NCI-H1436 (cell line): ENCODE results near the gene CTNNA1.
"Not testable (repeated sequence)": the region's sequence is repeated elsewhere in the genome, so short reads cannot be mapped to it uniquely, and the experiment has no call there.

ENCODE experiments used
- DNase-seq: peaks from one replicate; lab custom pipeline; 2025; lab: John Stamatoyannopoulos, UW

Gene CTNNA1

GRCh38 chr5:138898299-138898698, 145.1 kb downstream of the CTNNA1 start:
- no peak for DNase-seq

GRCh38 chr5:138898742-138899141, 145.5 kb downstream of the CTNNA1 start:
- no peak for DNase-seq

- DNase-seq, result no peak
Observed at GRCh38 chr5:138900281-138900965, 147.2 kb downstream of the CTNNA1 start.

GRCh38 chr5:138901716-138902115, 148.5 kb downstream of the CTNNA1 start:
- no peak for DNase-seq

GRCh38 chr5:138903130-138903775, 150.0 kb downstream of the CTNNA1 start:
- DNase-seq, result no peak

- DNase-seq, result no peak
Observed at GRCh38 chr5:138905541-138905940, 152.3 kb downstream of the CTNNA1 start.

GRCh38 chr5:138909734-138910133, 156.5 kb downstream of the CTNNA1 start:
- DNase-seq, result no peak

- DNase-seq, result no peak
Observed at GRCh38 chr5:138910546-138911185, 157.4 kb downstream of the CTNNA1 start.

GRCh38 chr5:138911441-138911840, 158.2 kb downstream of the CTNNA1 start:
- no peak for DNase-seq

- DNase-seq, result no peak
Observed at GRCh38 chr5:138912093-138912492, 158.9 kb downstream of the CTNNA1 start.

- DNase-seq, result no peak
Observed at GRCh38 chr5:138913773-138914172, 160.5 kb downstream of the CTNNA1 start.

- DNase-seq, result no peak
Observed at GRCh38 chr5:138914338-138914737, 161.1 kb downstream of the CTNNA1 start.

GRCh38 chr5:138918686-138919085, 165.5 kb downstream of the CTNNA1 start:
- DNase-seq, result no peak

GRCh38 chr5:138920181-138920580, 167.0 kb downstream of the CTNNA1 start:
- DNase-seq, result no peak

- not testable (repeated sequence) for DNase-seq
Observed at GRCh38 chr5:138921362-138921761, 168.1 kb downstream of the CTNNA1 start.

GRCh38 chr5:138922494-138922893, 169.3 kb downstream of the CTNNA1 start:
- no peak for DNase-seq

GRCh38 chr5:138925090-138925635, 171.9 kb downstream of the CTNNA1 start:
- DNase-seq, result no peak

- no peak for DNase-seq
Observed at GRCh38 chr5:138926257-138926656, 173.0 kb downstream of the CTNNA1 start.

- DNase-seq, result no peak
Observed at GRCh38 chr5:138926688-138927448, 173.6 kb downstream of the CTNNA1 start.

- no peak for DNase-seq
Observed at GRCh38 chr5:138927544-138927943, 174.3 kb downstream of the CTNNA1 start.

- DNase-seq, result no peak
Observed at GRCh38 chr5:138927979-138928378, 174.8 kb downstream of the CTNNA1 start.

GRCh38 chr5:138929571-138929955, 176.3 kb downstream of the CTNNA1 start:
- no peak for DNase-seq
